ENCODE data around the gene TAF10. TPM values are rescaled to one million over a fixed set of nuclear protein-coding genes. Genes with fewer than 3 reads are reported as not detected.

TAF10 gene
- total RNA-seq, 1 donor from 2014 or later: 80.9 TPM

- no peaks in the 10 kb centered on the region for H3K27me3 Mint-ChIP-seq (ENCODE audit: low read depth)
- DNase-seq (ENCODE audit: low spot score): no peak
- H3K4me3 Mint-ChIP-seq (ENCODE audit: unreplicated experiment): no peak overlapping the region
- TF ChIP-seq CTCF (IDR thresholded peaks at IDR 0.05): no peak
- H3K36me3 Mint-ChIP-seq (ENCODE audit: low read depth): peaks cover 21% of the 10 kb centered on the region
- peak overlapping the region; percentile 62 for H3K27ac Mint-ChIP-seq (ENCODE audit: unreplicated experiment)
- no peaks in the 10 kb centered on the region for H3K9me3 Mint-ChIP-seq (ENCODE audit: low read depth)
- H3K4me1 Mint-ChIP-seq (ENCODE audit: low read depth): peaks cover 7% of the 10 kb centered on the region
Observed at GRCh38 chr11:6602096-6602940, 9.7 kb downstream of the TAF10 start.

DNA sequence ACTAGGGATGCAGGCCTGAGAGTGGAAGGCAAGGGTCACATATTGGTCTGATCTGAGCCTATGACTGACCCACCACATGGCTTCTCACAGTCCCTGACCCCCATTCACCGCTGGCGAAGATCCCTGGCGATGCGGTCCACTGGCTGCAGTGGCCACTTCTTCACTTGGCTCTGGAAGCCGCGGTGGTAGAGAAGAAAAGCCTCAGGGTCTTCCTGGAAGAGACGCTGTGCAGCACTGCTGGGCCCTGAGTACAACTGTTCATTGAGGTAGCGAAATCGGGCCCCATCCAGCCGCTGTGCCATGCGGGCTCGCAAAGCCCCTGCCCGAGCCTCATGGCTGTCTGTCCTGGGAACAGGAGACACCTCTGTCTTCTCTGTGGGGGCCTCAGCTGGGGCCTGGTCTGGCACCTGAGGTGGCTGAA is 11.0 kb downstream of the TAF10 start:
- H3K27ac Mint-ChIP-seq (ENCODE audit: unreplicated experiment): no peak overlapping the region
- no peak for TF ChIP-seq CTCF (IDR thresholded peaks at IDR 0.05)
- no peak for DNase-seq (ENCODE audit: low spot score)
- H3K36me3 Mint-ChIP-seq (ENCODE audit: low read depth): peaks cover 22% of the 10 kb centered on the region
- no peaks in the 10 kb centered on the region for H3K9me3 Mint-ChIP-seq (ENCODE audit: low read depth)
- peaks cover 7% of the 10 kb centered on the region for H3K4me1 Mint-ChIP-seq (ENCODE audit: low read depth)
- H3K27me3 Mint-ChIP-seq (ENCODE audit: low read depth): no peaks in the 10 kb centered on the region
- no peak overlapping the region for H3K4me3 Mint-ChIP-seq (ENCODE audit: unreplicated experiment)

DNA sequence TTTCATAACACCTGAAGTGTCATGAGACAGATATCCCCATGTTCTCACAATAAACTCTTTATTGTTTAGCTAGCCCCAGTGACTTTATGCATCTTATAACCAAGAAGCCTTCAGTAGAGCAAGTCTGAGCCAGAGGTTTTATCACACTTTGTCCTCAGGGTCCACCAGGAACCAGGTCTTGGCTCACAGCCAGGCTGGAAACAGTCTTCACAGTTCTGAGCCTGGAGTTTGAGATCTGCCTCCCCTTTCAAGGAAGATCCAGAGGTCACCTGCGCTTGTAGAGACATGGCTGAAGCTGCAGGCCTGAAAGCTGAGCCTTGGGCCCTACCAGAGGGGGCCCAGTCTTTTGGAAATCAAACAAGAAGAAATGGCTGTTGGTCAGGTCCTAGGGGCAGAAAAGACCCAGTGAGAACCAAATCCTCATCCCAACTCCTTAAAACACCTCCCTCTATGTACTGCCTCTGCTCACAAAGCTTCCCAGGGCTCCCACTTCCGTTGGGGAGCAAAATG is 12.1 kb downstream of the TAF10 start:
- no peak for TF ChIP-seq CTCF (IDR thresholded peaks at IDR 0.05)
- Mint-ChIP-seq H3K4me3 (ENCODE audit: unreplicated experiment) (no peak overlapping the region), H3K27ac (ENCODE audit: unreplicated experiment) (no peak overlapping the region), H3K4me1 (ENCODE audit: low read depth) (peaks cover 7% of the 10 kb centered on the region), H3K27me3 (ENCODE audit: low read depth) (no peaks in the 10 kb centered on the region), H3K9me3 (ENCODE audit: low read depth) (no peaks in the 10 kb centered on the region), H3K36me3 (ENCODE audit: low read depth) (peaks cover 22% of the 10 kb centered on the region)
- no peak for DNase-seq (ENCODE audit: low spot score)

DNA sequence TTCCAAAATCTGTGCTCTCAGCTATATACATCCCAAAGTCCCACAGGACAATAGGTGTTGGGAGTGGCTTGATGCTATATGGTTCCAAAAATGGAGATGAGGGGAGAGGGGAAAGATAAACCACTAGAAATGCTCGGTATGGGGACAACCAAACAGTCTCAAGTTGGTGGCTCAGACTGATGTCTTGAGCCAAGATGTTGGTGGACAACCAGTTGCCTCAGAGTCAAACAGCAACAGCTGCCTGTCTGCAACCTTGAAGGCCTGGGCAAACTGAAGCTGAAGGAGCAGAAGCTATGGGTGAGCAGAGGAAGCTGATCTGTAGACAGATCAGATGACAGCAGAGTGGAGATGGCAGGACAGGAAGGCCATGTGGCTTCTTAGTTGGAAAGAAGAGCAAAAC is 12.6 kb downstream of the TAF10 start:
- Mint-ChIP-seq H3K9me3 (ENCODE audit: low read depth) (no peaks in the 10 kb centered on the region), H3K27me3 (ENCODE audit: low read depth) (no peaks in the 10 kb centered on the region), H3K27ac (ENCODE audit: unreplicated experiment) (no peak overlapping the region), H3K36me3 (ENCODE audit: low read depth) (peaks cover 24% of the 10 kb centered on the region), H3K4me1 (ENCODE audit: low read depth) (peaks cover 7% of the 10 kb centered on the region), H3K4me3 (ENCODE audit: unreplicated experiment) (no peak overlapping the region)
- TF ChIP-seq CTCF (IDR thresholded peaks at IDR 0.05): no peak
- DNase-seq (ENCODE audit: low spot score): no peak

DNA sequence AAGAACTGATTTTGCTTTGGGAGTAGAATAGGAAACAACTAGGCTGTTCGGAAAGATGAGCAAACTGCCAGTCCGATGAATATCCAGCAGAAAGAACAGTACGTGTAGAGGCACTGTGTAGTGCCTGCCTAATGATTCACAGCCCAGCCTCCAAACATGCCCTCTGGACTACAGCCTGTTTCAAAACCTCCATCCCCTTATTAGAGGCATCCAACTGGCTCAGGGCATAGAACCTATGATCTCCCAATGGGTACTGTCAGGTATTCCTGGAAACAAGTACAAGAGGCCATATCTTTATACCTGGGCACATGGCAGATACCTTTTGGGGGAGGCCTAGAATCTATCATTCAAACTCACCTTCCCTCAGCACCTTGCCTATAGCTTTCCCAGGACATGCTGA is 13.5 kb downstream of the TAF10 start:
- no peak overlapping the region for H3K4me3 Mint-ChIP-seq (ENCODE audit: unreplicated experiment)
- H3K4me1 Mint-ChIP-seq (ENCODE audit: low read depth): peaks cover 11% of the 10 kb centered on the region
- H3K36me3 Mint-ChIP-seq (ENCODE audit: low read depth): peaks cover 28% of the 10 kb centered on the region
- no peak overlapping the region for H3K27ac Mint-ChIP-seq (ENCODE audit: unreplicated experiment)
- H3K9me3 Mint-ChIP-seq (ENCODE audit: low read depth): no peaks in the 10 kb centered on the region
- DNase-seq (ENCODE audit: low spot score): no peak
- TF ChIP-seq CTCF (IDR thresholded peaks at IDR 0.05): no peak
- no peaks in the 10 kb centered on the region for H3K27me3 Mint-ChIP-seq (ENCODE audit: low read depth)

Data from chondrocyte (in vitro differentiated cells).